Tongue (tissue), 2 donors: Measurements from ENCODE around the gene PIP. TPM values are rescaled to one million over a fixed set of nuclear protein-coding genes. Genes with fewer than 3 reads are reported as not detected.
"Not testable (repeated sequence)": the region's sequence is repeated elsewhere in the genome, so short reads cannot be mapped to it uniquely, and the experiment has no call there.

ENCODE experiments used
- DNase-seq: peaks from one replicate; pipeline ENCODE4 v3.0.0-alpha.2; 2015
- total RNA-seq: library from RNA; depleted of rRNA; stranded (reverse); fragments of >200 nt; gene quantifications from one replicate; pipeline ENCODE4 v1.2.3, GENCODE V29; 2014

PIP gene
- total RNA-seq, 1 donor from 2014 or later = 11.3 TPM

DNA sequence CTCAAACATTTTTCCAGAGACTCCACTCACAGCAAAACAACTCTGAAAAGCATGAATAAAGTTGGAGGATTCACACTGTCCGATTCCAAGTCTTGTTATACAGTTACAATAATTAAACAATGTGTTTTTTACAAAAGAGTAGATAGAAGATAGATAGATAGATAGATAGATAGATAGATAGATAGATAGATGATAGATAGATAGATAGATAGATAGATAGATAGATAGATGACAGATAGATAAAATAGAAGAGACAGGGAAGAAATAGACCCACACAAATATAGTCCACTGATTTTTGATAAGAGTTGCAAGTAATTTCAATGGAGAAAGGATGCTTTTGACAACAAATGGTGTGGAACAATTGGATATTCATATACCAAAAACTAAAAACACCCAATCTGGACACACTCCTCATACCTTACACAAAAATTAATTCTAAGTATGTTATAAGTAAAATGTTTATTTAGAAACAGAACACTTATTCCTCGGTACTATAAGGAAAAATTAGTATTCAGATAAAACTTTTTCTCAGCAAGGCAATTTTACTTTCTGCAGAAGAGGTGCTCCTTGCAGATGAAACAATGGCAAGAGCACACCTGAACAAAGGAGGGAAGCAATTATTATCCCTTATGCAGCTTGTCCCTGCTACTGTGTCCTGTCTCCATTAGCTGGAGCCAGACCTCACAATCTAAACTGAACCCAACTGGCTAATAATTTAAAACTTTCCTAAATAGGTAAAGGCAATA, 45.7 kb downstream of the PIP start:
- DNase-seq = no peak

DNA sequence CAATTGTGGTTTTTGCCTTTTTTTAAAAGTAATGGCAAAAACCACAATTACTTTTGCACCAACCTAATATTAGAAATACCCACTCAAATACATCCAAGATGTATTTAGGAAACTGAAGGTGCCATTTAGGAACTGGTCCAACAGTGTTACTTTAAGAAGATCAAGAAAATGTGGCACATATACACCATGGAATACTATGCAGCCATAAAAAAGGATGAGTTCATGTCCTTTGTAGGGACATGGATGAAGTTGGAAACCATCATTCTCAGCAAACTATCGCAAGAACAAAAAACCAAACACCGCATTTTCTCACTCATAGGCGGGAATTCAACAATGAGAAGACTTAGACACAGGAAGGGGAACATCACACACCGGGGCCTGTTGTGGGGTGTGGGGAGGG, 48.9 kb downstream of the PIP start:
- DNase-seq = not testable (repeated sequence)

DNA sequence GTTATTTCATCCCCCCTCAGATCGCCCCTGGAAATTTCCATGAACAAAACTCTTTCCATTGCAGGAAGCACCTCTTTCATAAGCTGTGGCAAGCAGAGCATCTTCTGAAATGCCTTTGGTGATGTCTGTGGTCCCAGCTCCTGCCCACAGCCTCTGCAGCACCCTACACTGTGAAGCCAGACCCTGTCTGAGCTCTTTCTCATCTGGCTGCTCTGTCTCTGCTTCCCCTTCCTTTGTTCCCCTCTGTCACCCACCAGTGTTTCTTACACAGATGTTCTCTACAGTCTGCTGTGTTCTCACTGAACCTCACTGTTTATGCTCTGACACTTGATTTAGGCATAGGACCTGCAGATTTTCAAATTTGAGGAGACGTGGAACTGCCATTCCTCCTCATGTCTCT, 49.5 kb downstream of the PIP start:
- DNase-seq = no peak

DNA sequence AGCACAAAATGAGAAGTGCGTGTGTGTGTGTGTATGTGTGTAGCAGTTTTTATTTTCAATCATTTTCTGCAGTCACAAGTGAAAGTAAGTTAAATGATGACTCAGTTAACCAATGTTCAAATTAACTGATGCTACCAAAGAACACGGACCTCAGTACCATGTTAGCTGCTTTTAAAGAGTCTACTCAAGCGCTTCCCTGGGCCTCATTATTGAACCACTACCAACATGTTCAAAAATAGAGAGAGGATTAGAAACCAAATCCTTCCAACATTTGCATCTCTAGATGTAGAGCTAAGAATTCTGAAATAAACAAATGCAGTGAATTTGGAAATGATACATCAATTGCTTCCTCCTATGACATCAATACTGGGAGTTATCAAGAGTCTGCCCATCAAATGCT, 51.1 kb downstream of the PIP start, which contains the start of gene TAS2R39:
TAS2R39 (plus strand) TSS at position 396 of the 400 bp plus-strand sequence; CDS start at position 396, 0 bp downstream.
- no peak for DNase-seq

DNA sequence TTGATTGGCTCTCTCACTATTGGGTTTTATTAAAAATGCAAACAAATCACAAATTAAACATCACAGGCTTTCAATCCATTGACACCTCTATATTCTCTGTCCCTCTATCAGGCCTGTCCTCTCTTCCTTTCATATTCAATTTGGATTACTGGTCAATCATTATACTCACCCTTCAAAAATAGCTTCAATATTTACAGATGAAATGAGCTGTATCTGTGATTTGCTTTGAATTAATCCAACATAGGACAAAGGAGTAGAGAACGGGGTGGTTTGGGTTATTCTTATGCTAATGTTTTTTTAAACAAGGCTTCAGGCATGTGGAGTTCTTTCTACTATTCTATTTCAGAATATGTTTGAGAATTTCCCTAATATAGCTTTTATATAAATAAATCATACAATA, 53.7 kb downstream of the PIP start:
- no peak for DNase-seq

DNA sequence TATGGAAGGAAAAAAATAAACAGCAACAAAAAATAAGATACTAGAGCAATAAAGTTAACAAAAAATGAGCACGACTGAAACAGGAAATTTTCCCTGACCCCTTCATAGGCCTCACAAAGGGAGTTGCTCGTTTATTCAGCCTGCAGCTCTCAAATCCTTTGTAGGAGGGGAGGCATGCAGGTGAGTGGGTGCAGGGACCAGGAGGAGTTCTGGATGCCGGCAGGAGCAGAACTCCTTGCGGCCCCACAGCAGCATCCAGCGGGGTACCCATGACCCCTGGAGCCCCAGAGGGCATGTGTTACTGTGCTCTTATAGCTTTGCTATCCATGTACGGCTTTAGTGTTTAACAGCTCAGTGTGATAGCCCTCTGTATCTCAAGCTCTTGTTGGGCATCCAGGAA, 57.1 kb downstream of the PIP start:
- no peak for DNase-seq

Other genes starting within 250 kb of the PIP start
- 0.82 TPM for gene TRPV6, start 246.3 kb upstream of the PIP start, total RNA-seq
- gene TRPV5, start 198.3 kb upstream of the PIP start, total RNA-seq = 0.21 TPM
- not detected for gene LLCFC1, start 192.6 kb upstream of the PIP start, total RNA-seq
- gene KEL, start 169.7 kb upstream of the PIP start, total RNA-seq = 1.6 TPM
- gene OR9A2, start 104.9 kb upstream of the PIP start, total RNA-seq = 0.41 TPM
- not detected for gene OR6V1, start 79.7 kb upstream of the PIP start, total RNA-seq
- gene TAS2R39, start 51.3 kb downstream of the PIP start, total RNA-seq = not detected
- not detected for gene TAS2R40, start 90.0 kb downstream of the PIP start, total RNA-seq
- gene GSTK1, start 131.4 kb downstream of the PIP start, total RNA-seq = 95.8 TPM
- gene TMEM139, start 152.9 kb downstream of the PIP start, total RNA-seq = 0.51 TPM
- gene CASP2, start 156.3 kb downstream of the PIP start, total RNA-seq = 27.0 TPM
- 3.1 TPM for gene CLCN1, start 184.0 kb downstream of the PIP start, total RNA-seq
- gene FAM131B, start 230.6 kb downstream of the PIP start, total RNA-seq = 1.5 TPM
- 33.7 TPM for gene ZYX, start 249.3 kb downstream of the PIP start, total RNA-seq